HG03520 (cell line): ENCODE results near the gene INPPL1.

Experiments
- ATAC-seq: cut with Tn5 transposase; IDR thresholded peaks from one replicate; pipeline ENCODE4 v1.9.1; 2021; ENCODE audit warnings: mild to moderate bottlenecking, moderate library complexity; ENCODE audit not compliant: unreplicated experiment

INPPL1 gene

GRCh38 chr11:72278905-72279304, 54.3 kb downstream of the INPPL1 start:
- no peak for ATAC-seq

GRCh38 chr11:72280037-72280436, 55.5 kb downstream of the INPPL1 start:
- no peak for ATAC-seq

- ATAC-seq: no peak
Measured at GRCh38 chr11:72280726-72281315, 56.3 kb downstream of the INPPL1 start.

GRCh38 chr11:72283947-72284346, 59.4 kb downstream of the INPPL1 start:
- no peak for ATAC-seq

GRCh38 chr11:72287293-72287692, 62.7 kb downstream of the INPPL1 start:
- no peak for ATAC-seq
